HepG2 (cell line): ENCODE results near the gene AZU1. TPM values are rescaled to one million over a fixed set of nuclear protein-coding genes. Genes with fewer than 3 reads are reported as not detected.

Source experiments
- CCAR2 ChIP-seq: fragments of 200-400 bp; formaldehyde crosslinking; optimal IDR thresholded peaks from 2 replicates; pipeline ENCODE3; 2018; ENCODE audit warnings: low read depth, mild to moderate bottlenecking, low read length, moderate library complexity
- EEA1 ChIP-seq: sonication (generic); formaldehyde crosslinking; IDR thresholded peaks from 2 replicates; pipeline ENCODE4 v1.5.1; 2020; ENCODE audit warnings: mild to moderate bottlenecking, missing genetic modification reagents, borderline replicate concordance
- KDM5B ChIP-seq: sonication (generic); formaldehyde crosslinking; IDR thresholded peaks from 2 replicates; pipeline ENCODE4 v1.4.0; 2020; ENCODE audit warnings: missing genetic modification reagents, mild to moderate bottlenecking, borderline replicate concordance
- KLF9 ChIP-seq: IDR thresholded peaks from 2 replicates; pipeline ENCODE4 v1.6.1; 2016; ENCODE audit warnings: low read depth
- LCORL ChIP-seq, 2 experiments: fragments of 450-650 bp in 1 of 2; sonication (generic) in 1 of 2; formaldehyde crosslinking in 1 of 2; IDR thresholded peaks; 2 replicates each; pipeline versions ENCODE4 v1.5.0 to v1.6.1; 2017 to 2020; ENCODE audit warnings: antibody characterized with exemption in 1 of 2, missing genetic modification reagents in 1 of 2
- PATZ1 ChIP-seq: sonication (generic); formaldehyde crosslinking; IDR thresholded peaks from 2 replicates; pipeline ENCODE4 v1.4.0; 2020; ENCODE audit warnings: missing genetic modification reagents
- REL ChIP-seq: sonication (generic); formaldehyde crosslinking; conservative IDR thresholded peaks from 2 replicates; pipeline ENCODE4 v1.8.0; 2022; ENCODE audit warnings: mild to moderate bottlenecking, missing genetic modification reagents, moderate library complexity
- SNRNP70 ChIP-seq: fragments of 200-400 bp; formaldehyde crosslinking; IDR thresholded peaks from 2 replicates; pipeline ENCODE4 v1.6.1; 2017; ENCODE audit warnings: mild to moderate bottlenecking, low read depth, low read length, moderate library complexity
- SP4 ChIP-seq: sonication (generic); formaldehyde crosslinking; IDR thresholded peaks from 2 replicates; pipeline ENCODE4 v1.8.1; 2023; ENCODE audit warnings: mild to moderate bottlenecking, missing genetic modification reagents
- TAF1 ChIP-seq: sonication (generic); formaldehyde crosslinking; IDR thresholded peaks from 2 replicates; pipeline ENCODE4 v1.4.0; 2020; ENCODE audit warnings: missing genetic modification reagents
- TRIM24 ChIP-seq: sonication (generic); formaldehyde crosslinking; IDR thresholded peaks from 2 replicates; pipeline ENCODE4 v1.8.0; 2022; ENCODE audit warnings: mild to moderate bottlenecking, missing genetic modification reagents
- YEATS2 ChIP-seq: sonication (generic); formaldehyde crosslinking; IDR thresholded peaks from 2 replicates; pipeline ENCODE4 v1.4.0; 2020; ENCODE audit warnings: missing genetic modification reagents, borderline replicate concordance
- ZNF121 ChIP-seq: sonication (generic); formaldehyde crosslinking; IDR thresholded peaks from 2 replicates; pipeline ENCODE4 v1.5.0; 2020; ENCODE audit warnings: mild to moderate bottlenecking, missing genetic modification reagents
- ZNF282 ChIP-seq: fragments of 450-650 bp; IDR thresholded peaks from 2 replicates; pipeline ENCODE4 v1.6.1; 2018; ENCODE audit not compliant: partially characterized antibody
- ZNF30 ChIP-seq: sonication (generic); formaldehyde crosslinking; IDR thresholded peaks from 2 replicates; pipeline ENCODE4 v1.5.0; 2020; ENCODE audit warnings: mild to moderate bottlenecking, missing genetic modification reagents
- ZNF367 ChIP-seq: sonication (generic); formaldehyde crosslinking; IDR thresholded peaks from 2 replicates; pipeline ENCODE4 v1.4.0; 2020; ENCODE audit warnings: missing genetic modification reagents, borderline replicate concordance
- ZNF605 ChIP-seq: sonication (generic); formaldehyde crosslinking; IDR thresholded peaks from 2 replicates; pipeline ENCODE4 v1.8.0; 2022; ENCODE audit warnings: mild to moderate bottlenecking, missing genetic modification reagents
- ZNF616 ChIP-seq: sonication (generic); formaldehyde crosslinking; IDR thresholded peaks from 2 replicates; pipeline ENCODE4 v1.5.0; 2020; ENCODE audit warnings: low read depth, mild to moderate bottlenecking, missing genetic modification reagents
- ZNF792 ChIP-seq: IDR thresholded peaks from 2 replicates; pipeline ENCODE4 v1.6.1; 2016
- polyA plus RNA-seq, 8 experiments: library from polyadenylated mRNA; depleted of rRNA in 3 of 8; stranded (reverse) in 7 of 8; unstranded in 1 of 8; fragments of >200 nt; fragmentation: Illumina TruSeq in 4 of 8; extraction: Trizol in 4 of 8; gene quantifications; 2 replicates each; pipeline versions ENCODE4 v1.2.1 to v1.2.3, GENCODE V29; 2011 to 2016; ENCODE audit warnings: low read depth in 4 of 8, missing spikeins in 1 of 8, mixed read lengths in 1 of 8; ENCODE audit not compliant: insufficient read depth in 1 of 8
- total RNA-seq, 5 experiments: library from RNA; depleted of rRNA; stranded (reverse); fragments of >200 nt; fragmentation: Illumina TruSeq; extraction: Trizol; gene quantifications; 2 replicates each; pipeline ENCODE4 v1.2.3, GENCODE V29; 2016; ENCODE audit warnings: low read depth in 1 of 5
- TF ChIP-seq, protein P1 (sequence below): sonication (generic); formaldehyde crosslinking; IDR thresholded peaks from 2 replicates; pipeline ENCODE4 v1.5.1; 2020; ENCODE audit warnings: mild to moderate bottlenecking, moderate library complexity, missing genetic modification reagents
- TF ChIP-seq, protein P2 (sequence below): IDR thresholded peaks from 2 replicates; pipeline ENCODE4 v1.6.1; 2016; ENCODE audit warnings: missing biosample characterization, missing genetic modification reagents, low read depth
- TF ChIP-seq, protein P3 (sequence below): sonication (generic); formaldehyde crosslinking; IDR thresholded peaks from 2 replicates; pipeline ENCODE4 v1.8.1; 2023; ENCODE audit warnings: missing genetic modification reagents, mild to moderate bottlenecking, borderline replicate concordance
- TF ChIP-seq, protein P4 (sequence below): IDR thresholded peaks from 2 replicates; pipeline ENCODE4 v1.6.1; 2012; ENCODE audit warnings: inconsistent platforms

AZU1 gene
- total and polyA plus RNA-seq, 2 of the 13 experiments (the other 11 are each of a cell fraction or from before 2014, with no cell fraction given), result not detected

DNA sequence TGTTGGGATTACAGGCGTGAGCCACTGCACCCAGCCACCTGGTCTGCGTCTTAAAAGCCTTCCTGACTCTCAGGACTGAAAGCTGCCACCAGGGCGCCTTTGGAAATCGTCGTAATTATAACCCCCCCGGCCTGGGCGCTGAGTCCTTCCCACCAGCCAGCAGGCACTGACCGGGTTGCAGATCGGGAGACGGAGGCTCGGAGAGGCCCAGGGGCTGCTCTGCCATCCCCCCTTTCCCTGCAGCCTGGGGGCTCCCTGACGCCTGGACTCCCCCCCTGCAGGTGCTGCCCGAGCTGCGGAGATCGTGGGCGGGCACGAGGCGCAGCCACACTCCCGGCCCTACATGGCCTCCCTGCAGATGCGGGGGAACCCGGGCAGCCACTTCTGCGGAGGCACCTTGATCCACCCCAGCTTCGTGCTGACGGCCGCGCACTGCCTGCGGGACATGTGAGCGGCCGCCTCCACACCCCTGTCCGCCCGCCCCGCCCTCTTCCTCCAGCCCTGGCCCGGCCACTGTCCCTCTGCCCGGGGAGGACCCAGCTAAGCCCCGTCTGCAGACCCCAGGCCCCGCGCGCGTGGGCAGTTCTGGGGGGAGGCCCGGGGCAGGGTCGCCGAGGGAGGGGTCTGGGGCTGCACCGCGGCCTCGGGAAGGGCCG lies 15.7 kb downstream of the AZU1 start (continued):
- peak; percentile 34; the same call in 1 of the 2 replicates for TF ChIP-seq PATZ1 (CRISPR knock-in tag)
- 0 out of 2 replicates have a peak, but pooled peaks have one; percentile 3 for TF ChIP-seq SP4
- no peak for TF ChIP-seq ZNF605 (CRISPR knock-in tag)
- TF ChIP-seq KDM5B (CRISPR knock-in tag), result peak; percentile 50; the same call in 1 of the 2 replicates
- no peak for TF ChIP-seq EEA1 (CRISPR knock-in tag)
- TF ChIP-seq, protein P1, sequence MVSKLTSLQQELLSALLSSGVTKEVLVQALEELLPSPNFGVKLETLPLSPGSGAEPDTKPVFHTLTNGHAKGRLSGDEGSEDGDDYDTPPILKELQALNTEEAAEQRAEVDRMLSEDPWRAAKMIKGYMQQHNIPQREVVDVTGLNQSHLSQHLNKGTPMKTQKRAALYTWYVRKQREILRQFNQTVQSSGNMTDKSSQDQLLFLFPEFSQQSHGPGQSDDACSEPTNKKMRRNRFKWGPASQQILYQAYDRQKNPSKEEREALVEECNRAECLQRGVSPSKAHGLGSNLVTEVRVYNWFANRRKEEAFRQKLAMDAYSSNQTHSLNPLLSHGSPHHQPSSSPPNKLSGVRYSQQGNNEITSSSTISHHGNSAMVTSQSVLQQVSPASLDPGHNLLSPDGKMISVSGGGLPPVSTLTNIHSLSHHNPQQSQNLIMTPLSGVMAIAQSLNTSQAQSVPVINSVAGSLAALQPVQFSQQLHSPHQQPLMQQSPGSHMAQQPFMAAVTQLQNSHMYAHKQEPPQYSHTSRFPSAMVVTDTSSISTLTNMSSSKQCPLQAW (CRISPR knock-in tag), result 0 out of 2 replicates have a peak, but pooled peaks have one; percentile 22
- no peak for TF ChIP-seq TAF1 (CRISPR knock-in tag)
- no peak for TF ChIP-seq CCAR2
- TF ChIP-seq ZNF616 (CRISPR knock-in tag), result no peak
- TF ChIP-seq ZNF30 (CRISPR knock-in tag), result no peak
- TF ChIP-seq KLF9, result no peak
- TF ChIP-seq TRIM24 (CRISPR knock-in tag), result no peak
- no peak for TF ChIP-seq LCORL (IDR thresholded peaks at IDR 0.05)
- peak; percentile 20; the same call in 1 of the 2 replicates for TF ChIP-seq LCORL (CRISPR knock-in tag; IDR thresholded peaks at IDR 0.05)
- TF ChIP-seq ZNF121, result 0 out of 2 replicates have a peak, but pooled peaks have one; percentile 10
- no peak for TF ChIP-seq ZNF792 (CRISPR knock-in tag)
- no peak for TF ChIP-seq ZNF367 (CRISPR knock-in tag)
- TF ChIP-seq SNRNP70, result no peak
- TF ChIP-seq YEATS2 (CRISPR knock-in tag), result no peak
- TF ChIP-seq, protein P2, sequence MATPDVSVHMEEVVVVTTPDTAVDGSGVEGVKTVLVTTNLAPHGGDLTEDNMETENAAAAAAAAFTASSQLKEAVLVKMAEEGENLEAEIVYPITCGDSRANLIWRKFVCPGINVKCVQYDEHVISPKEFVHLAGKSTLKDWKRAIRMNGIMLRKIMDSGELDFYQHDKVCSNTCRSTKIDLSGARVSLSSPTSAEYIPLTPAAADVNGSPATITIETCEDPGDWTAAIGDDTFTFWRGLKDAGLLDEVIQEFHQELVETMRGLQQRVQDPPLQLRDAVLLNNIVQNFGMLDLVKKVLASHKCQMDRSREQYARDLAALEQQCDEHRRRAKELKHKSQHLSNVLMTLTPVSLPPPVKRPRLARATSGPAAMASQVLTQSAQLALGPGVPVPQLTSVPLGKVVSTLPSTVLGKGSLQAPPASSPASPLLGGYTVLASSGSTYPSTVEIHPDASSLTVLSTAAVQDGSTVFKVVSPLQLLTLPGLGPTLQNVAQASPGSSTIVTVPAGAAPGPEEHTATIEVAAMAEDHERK (CRISPR knock-in tag), result no peak
- TF ChIP-seq, protein P3, sequence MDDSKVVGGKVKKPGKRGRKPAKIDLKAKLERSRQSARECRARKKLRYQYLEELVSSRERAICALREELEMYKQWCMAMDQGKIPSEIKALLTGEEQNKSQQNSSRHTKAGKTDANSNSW (CRISPR knock-in tag), result no peak
- no peak for TF ChIP-seq REL (CRISPR knock-in tag)
- TF ChIP-seq, protein P4, sequence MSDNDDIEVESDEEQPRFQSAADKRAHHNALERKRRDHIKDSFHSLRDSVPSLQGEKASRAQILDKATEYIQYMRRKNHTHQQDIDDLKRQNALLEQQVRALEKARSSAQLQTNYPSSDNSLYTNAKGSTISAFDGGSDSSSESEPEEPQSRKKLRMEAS, result peak; percentile 19; the same call in 1 of the 2 replicates
- no peak for TF ChIP-seq ZNF282
